ENCODE data around the gene GPR152.
A peak's percentile ranks its signal among the peaks of the same experiment; 100 is the strongest.
"Not testable (repeated sequence)": the region's sequence is repeated elsewhere in the genome, so short reads cannot be mapped to it uniquely, and the experiment has no call there.

Gene GPR152

DNA sequence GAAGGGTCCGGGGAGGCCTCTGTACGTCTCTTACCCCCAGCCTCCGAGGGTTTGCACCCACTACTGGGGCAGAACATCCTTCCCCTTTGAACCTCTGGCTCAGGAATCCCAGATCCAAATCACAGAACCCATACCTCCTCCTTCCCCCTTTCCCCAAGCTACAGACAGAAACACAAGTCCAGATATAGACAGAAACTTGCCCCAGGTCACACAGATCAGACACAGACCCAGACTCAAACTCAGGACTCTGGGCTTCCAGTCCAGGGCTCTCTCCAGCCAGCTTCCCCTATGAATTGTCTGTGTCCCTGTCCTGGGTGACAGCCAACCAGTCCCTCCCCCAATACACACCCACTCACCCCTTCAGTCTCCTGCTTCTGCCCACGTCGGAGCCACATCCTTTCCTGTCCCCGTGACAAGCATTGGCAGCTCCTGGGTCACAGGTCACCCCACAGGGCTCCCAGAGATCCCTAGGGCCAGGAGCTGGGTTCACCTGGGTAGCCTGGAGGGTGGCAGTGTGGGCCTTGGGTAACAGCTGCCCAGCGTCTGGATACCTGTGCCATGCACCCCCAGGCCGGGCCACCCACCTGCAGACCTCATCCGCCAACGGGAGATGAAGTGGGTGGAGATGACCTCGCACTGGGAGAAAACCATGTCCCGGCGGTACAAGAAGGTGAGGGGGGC, 47.9 kb downstream of the GPR152 start:
- DNase-seq: no peak
- Histone ChIP-seq H3K4me3 (ENCODE audit: low read length) (no peak overlapping the region), H2AFZ (ENCODE audit: low read length) (no peak overlapping the region), H3F3A (ENCODE audit: insufficient read depth, low read length) (peaks cover 2% of the 10 kb centered on the region; the same call in 1 of the 2 replicates), H4K20me1 (ENCODE audit: insufficient read depth, low read length) (no peaks in the 10 kb centered on the region), H3K79me2 (ENCODE audit: low read length) (peaks cover 17% of the 10 kb centered on the region), H3K4me2 (ENCODE audit: low read depth, low read length) (no peak overlapping the region), H3K27ac (ENCODE audit: low read length) (no peak overlapping the region), H3K27me3 (replicated peaks; ENCODE audit: insufficient read depth, low read length) (no peaks in the 10 kb centered on the region), H3K4me1 (ENCODE audit: low read length) (peaks cover 26% of the 10 kb centered on the region), H3K36me3 (replicated peaks; ENCODE audit: insufficient read depth, low read length) (no peaks in the 10 kb centered on the region), H3K9me3 (replicated peaks; ENCODE audit: insufficient read depth, low read length) (no peaks in the 10 kb centered on the region), H3K9ac (ENCODE audit: low read length) (no peak overlapping the region), H3K9me2 (replicated peaks; ENCODE audit: insufficient read depth, low read length) (no peaks in the 10 kb centered on the region)
- TF ChIP-seq EZH2 (optimal IDR thresholded peaks at IDR 0.05; ENCODE audit: low read depth, low read length) (no peak), EZH2phosphoT487 (IDR thresholded peaks at IDR 0.05; ENCODE audit: low read length) (no peak)
- TF ChIP-seq, protein P1, sequence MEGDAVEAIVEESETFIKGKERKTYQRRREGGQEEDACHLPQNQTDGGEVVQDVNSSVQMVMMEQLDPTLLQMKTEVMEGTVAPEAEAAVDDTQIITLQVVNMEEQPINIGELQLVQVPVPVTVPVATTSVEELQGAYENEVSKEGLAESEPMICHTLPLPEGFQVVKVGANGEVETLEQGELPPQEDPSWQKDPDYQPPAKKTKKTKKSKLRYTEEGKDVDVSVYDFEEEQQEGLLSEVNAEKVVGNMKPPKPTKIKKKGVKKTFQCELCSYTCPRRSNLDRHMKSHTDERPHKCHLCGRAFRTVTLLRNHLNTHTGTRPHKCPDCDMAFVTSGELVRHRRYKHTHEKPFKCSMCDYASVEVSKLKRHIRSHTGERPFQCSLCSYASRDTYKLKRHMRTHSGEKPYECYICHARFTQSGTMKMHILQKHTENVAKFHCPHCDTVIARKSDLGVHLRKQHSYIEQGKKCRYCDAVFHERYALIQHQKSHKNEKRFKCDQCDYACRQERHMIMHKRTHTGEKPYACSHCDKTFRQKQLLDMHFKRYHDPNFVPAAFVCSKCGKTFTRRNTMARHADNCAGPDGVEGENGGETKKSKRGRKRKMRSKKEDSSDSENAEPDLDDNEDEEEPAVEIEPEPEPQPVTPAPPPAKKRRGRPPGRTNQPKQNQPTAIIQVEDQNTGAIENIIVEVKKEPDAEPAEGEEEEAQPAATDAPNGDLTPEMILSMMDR (IDR thresholded peaks at IDR 0.05; ENCODE audit: low read length): no peak

DNA sequence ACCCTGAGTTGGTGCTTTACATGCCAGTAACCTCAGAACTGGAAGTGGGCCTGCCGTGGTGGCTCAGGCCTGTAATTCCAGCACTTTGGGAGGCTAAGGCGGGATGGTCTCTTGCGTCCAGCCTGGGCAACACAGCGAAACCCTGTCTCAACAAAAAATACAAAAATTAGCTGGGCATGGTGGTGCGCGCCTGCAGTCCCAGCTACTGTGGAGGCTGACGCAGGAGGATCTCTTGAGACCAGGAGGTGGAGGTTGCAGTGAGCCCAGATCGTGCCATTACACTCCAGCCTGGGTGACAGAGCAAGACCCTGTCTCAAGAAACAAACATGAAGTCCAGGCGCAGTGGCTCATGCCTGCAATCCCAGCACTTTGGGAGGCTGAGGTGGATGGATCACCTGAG, 49.4 kb downstream of the GPR152 start:
- H4K20me1 ChIP-seq (ENCODE audit: insufficient read depth, low read length); H2AFZ ChIP-seq (ENCODE audit: low read length); H3F3A ChIP-seq (ENCODE audit: insufficient read depth, low read length); H3K36me3 ChIP-seq (replicated peaks; ENCODE audit: insufficient read depth, low read length); DNase-seq; H3K9me2 ChIP-seq (replicated peaks; ENCODE audit: insufficient read depth, low read length); H3K4me2 ChIP-seq (ENCODE audit: low read depth, low read length); H3K9me3 ChIP-seq (replicated peaks; ENCODE audit: insufficient read depth, low read length); H3K9ac ChIP-seq (ENCODE audit: low read length); H3K4me3 ChIP-seq (ENCODE audit: low read length); H3K27ac ChIP-seq (ENCODE audit: low read length); H3K27me3 ChIP-seq (replicated peaks; ENCODE audit: insufficient read depth, low read length): not testable (repeated sequence)
- Histone ChIP-seq H3K79me2 (ENCODE audit: low read length) (peaks cover 33% of the 10 kb centered on the region), H3K4me1 (ENCODE audit: low read length) (peaks cover 13% of the 10 kb centered on the region; the same call in 1 of the 2 replicates)

DNA sequence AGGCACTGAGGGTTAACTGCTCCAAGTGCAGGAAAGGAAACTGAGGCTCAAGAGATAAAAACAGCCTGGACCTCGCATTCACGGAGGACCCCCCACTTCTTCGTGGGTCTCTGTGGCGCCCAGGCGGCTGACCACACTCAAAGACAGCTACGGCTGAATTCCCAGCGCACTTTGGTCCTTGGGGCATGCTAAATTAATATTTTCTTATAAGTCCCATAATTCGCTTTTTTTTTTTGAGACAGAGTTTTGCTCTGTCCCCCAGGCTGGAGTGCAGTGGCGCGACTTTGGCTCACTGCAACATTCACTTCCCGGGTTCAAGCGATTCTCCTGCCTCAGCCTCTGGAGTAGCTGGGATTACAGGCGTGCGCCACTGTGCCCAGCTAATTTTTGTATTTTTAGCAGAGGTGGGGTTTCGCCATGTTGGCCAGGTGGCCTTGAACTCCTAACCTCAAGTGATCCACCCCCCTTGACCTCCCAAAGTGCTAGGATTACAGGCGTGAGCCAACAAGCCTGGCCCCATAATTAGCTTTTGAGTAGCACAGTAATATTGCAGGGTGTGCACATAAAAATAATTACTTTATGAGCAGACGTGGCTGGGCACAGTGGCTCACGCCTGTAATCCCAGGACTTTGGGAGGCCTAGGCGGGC, 50.2 kb downstream of the GPR152 start:
- Histone ChIP-seq H3K4me3 (ENCODE audit: low read length) (peak overlapping the region; percentile 58), H3K79me2 (ENCODE audit: low read length) (peaks cover 40% of the 10 kb centered on the region), H2AFZ (ENCODE audit: low read length) (peak overlapping the region; percentile 52; the same call in 1 of the 2 replicates), H3K9ac (ENCODE audit: low read length) (peak overlapping the region; percentile 70), H3K4me1 (ENCODE audit: low read length) (peaks cover 13% of the 10 kb centered on the region; the same call in 1 of the 2 replicates), H3K27ac (ENCODE audit: low read length) (peak overlapping the region; percentile 62; the same call in 1 of the 2 replicates), H3K4me2 (ENCODE audit: low read depth, low read length) (peak overlapping the region; percentile 82)
- H3K27me3 ChIP-seq (replicated peaks; ENCODE audit: insufficient read depth, low read length); H3K9me2 ChIP-seq (replicated peaks; ENCODE audit: insufficient read depth, low read length); H3K36me3 ChIP-seq (replicated peaks; ENCODE audit: insufficient read depth, low read length); H3F3A ChIP-seq (ENCODE audit: insufficient read depth, low read length); DNase-seq; H4K20me1 ChIP-seq (ENCODE audit: insufficient read depth, low read length); H3K9me3 ChIP-seq (replicated peaks; ENCODE audit: insufficient read depth, low read length): not testable (repeated sequence)

DNA sequence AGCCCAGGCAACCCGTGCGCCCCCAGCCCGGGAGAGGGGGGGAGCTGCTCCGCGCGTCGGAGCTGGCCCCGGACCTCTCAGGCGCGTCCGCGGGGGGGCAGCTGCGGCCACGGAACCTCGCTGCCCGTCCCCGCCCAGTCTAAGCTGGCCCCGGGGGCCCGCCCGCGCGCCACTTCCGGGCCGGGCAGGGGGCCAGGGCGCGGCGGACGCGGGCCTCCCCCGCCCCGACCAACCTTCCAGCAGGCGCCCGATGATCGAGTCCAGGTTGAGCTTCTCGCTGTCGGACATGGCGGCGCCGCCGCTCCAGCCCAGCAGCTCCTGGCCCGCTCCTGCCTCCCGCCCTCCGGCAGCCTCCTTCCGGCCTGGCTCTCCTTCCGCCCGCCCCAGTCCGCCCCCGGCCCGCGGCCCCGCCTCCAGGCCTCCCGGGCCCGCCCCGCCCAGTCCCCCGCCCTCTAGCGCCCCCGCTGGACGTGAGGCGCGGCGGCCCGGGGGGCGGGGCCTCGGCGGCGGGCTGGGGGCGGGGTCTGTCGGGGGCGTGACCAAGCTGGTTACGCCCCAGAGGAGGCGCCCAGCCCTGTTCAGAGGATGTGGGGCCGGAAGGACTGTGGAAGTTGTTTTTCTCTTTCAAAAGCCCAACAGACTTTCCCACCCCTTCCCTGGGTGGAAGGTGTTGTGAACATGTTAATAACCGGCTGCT, 50.9 kb downstream of the GPR152 start, which contains the start of gene PPP1CA:
Gene PPP1CA (minus strand): TSS at position 364 of the 697 bp plus-strand sequence. CDS start 76 bp downstream, at position 288.
- H3K4me3 ChIP-seq (ENCODE audit: low read length): peak within 1 kb of the TSS; percentile 96

More for the DNA sequence above, 50.9 kb downstream of the GPR152 start, which contains the start of gene PPP1CA:
- Histone ChIP-seq H3K9me3 (replicated peaks; ENCODE audit: insufficient read depth, low read length) (no peaks in the 10 kb centered on the region), H3K36me3 (replicated peaks; ENCODE audit: insufficient read depth, low read length) (no peaks in the 10 kb centered on the region), H3F3A (ENCODE audit: insufficient read depth, low read length) (peaks cover 9% of the 10 kb centered on the region; the same call in 1 of the 2 replicates), H3K4me2 (ENCODE audit: low read depth, low read length) (peak within 1 kb of the TSS; percentile 92), H3K27ac (ENCODE audit: low read length) (peak within 1 kb of the TSS; percentile 62; the same call in 1 of the 2 replicates), H3K9ac (ENCODE audit: low read length) (peak within 1 kb of the TSS; percentile 92), H3K27me3 (replicated peaks; ENCODE audit: insufficient read depth, low read length) (no peaks in the 10 kb centered on the region), H3K9me2 (replicated peaks; ENCODE audit: insufficient read depth, low read length) (no peaks in the 10 kb centered on the region), H3K79me2 (ENCODE audit: low read length) (peaks cover 45% of the 10 kb centered on the region), H3K4me1 (ENCODE audit: low read length) (peaks cover 13% of the 10 kb centered on the region; the same call in 1 of the 2 replicates), H2AFZ (ENCODE audit: low read length) (peak within 1 kb of the TSS; percentile 52; the same call in 1 of the 2 replicates), H4K20me1 (ENCODE audit: insufficient read depth, low read length) (no peaks in the 10 kb centered on the region)
- peak; percentile 84 for DNase-seq
- TF ChIP-seq EZH2phosphoT487 (IDR thresholded peaks at IDR 0.05; ENCODE audit: low read length): no peak
- TF ChIP-seq, protein P1 (IDR thresholded peaks at IDR 0.05; ENCODE audit: low read length): peak; percentile 37; the same call in 1 of the 2 replicates
- TF ChIP-seq EZH2 (optimal IDR thresholded peaks at IDR 0.05; ENCODE audit: low read depth, low read length): no peak
